HEK293 (cell line): Measurements from ENCODE around the gene TECPR2.

ENCODE experiments used
- CTCF ChIA-PET: fragments of 350-600 bp; formaldehyde crosslinking; extraction: SDS; loops from one replicate; lab custom pipeline; 2021; ENCODE audit warnings: antibody characterized with exemption; lab: Yijun Ruan, JAX
- POLR2A ChIA-PET: fragments of 300-600 bp; formaldehyde crosslinking; extraction: SDS; loops from one replicate; lab custom pipeline; 2020; ENCODE audit warnings: antibody characterized with exemption, inconsistent platforms; lab: Yijun Ruan, JAX
- H3K27ac ChIP-seq: fragments of 200-500 bp; sonication (Bioruptor generic); 2 replicates; pipeline ENCODE4 v1.5.1; 2014; ENCODE audit warnings: low read depth, low read length, control low read depth, inconsistent platforms; ENCODE audit errors: extremely low read depth
- H3K36me3 ChIP-seq, 2 experiments: fragments of 200-500 bp in 1 of 2; sonication (Bioruptor generic) in 1 of 2; 1 replicate in 1 of 2; 2 replicates in 1 of 2; pipeline ENCODE4 v1.5.1; 2014 to 2017; ENCODE audit warnings: inconsistent platforms in 2 of 2, low read length in 2 of 2; ENCODE audit not compliant: control insufficient read depth in 2 of 2, insufficient read depth in 1 of 2
- H3K4me1 ChIP-seq: fragments of 200-500 bp; sonication (Bioruptor generic); 2 replicates; pipeline ENCODE4 v1.5.1; 2014; ENCODE audit warnings: mild to moderate bottlenecking, low read length, inconsistent platforms; ENCODE audit not compliant: control insufficient read depth, insufficient read depth
- H3K4me3 ChIP-seq: 2 replicates; pipeline ENCODE4 v1.5.1; 2011; ENCODE audit warnings: low read depth, mild to moderate bottlenecking, control low read depth, low read length, moderate library complexity
- H3K9me3 ChIP-seq: fragments of 200-500 bp; sonication (Bioruptor generic); 2 replicates; pipeline ENCODE4 v1.5.1; 2014; ENCODE audit warnings: low read depth, low read length, inconsistent platforms; ENCODE audit not compliant: control insufficient read depth, insufficient read depth
- PBX3 ChIP-seq: sonication (generic); formaldehyde crosslinking; IDR thresholded peaks from 2 replicates; pipeline ENCODE4 v1.8.1; 2022; ENCODE audit warnings: mild to moderate bottlenecking, moderate library complexity, missing genetic modification reagents
- PRDM1 ChIP-seq: fragments of 450-650 bp; formaldehyde crosslinking; IDR thresholded peaks from 2 replicates; pipeline ENCODE4; 2016; ENCODE audit warnings: missing biosample characterization, missing genetic modification characterization
- PRDM10 ChIP-seq: fragments of 450-650 bp; formaldehyde crosslinking; IDR thresholded peaks from 2 replicates; pipeline ENCODE4 v1.5.1; 2016; ENCODE audit warnings: missing biosample characterization, missing genetic modification characterization
- PRDM2 ChIP-seq: fragments of 450-650 bp; formaldehyde crosslinking; IDR thresholded peaks from 2 replicates; pipeline ENCODE4 v1.5.1; 2016; ENCODE audit warnings: missing biosample characterization, missing genetic modification characterization, borderline replicate concordance
- REST ChIP-seq: fragments of 450-650 bp; formaldehyde crosslinking; IDR thresholded peaks from 2 replicates; pipeline ENCODE4 v1.5.1; 2016; ENCODE audit warnings: missing biosample characterization, missing genetic modification characterization
- SCRT2 ChIP-seq: fragments of 450-650 bp; formaldehyde crosslinking; IDR thresholded peaks from 2 replicates; pipeline ENCODE4 v1.5.1; 2016; ENCODE audit warnings: missing biosample characterization, missing genetic modification characterization
- ZBTB20 ChIP-seq: fragments of 450-650 bp; formaldehyde crosslinking; IDR thresholded peaks from 2 replicates; pipeline ENCODE4 v1.5.1; 2016; ENCODE audit warnings: missing biosample characterization, missing genetic modification characterization
- ZBTB26 ChIP-seq: fragments of 450-650 bp; formaldehyde crosslinking; optimal IDR thresholded peaks from 2 replicates; pipeline ENCODE3; 2016; ENCODE audit warnings: missing biosample characterization, mild to moderate bottlenecking, missing genetic modification characterization
- ZBTB44 ChIP-seq: fragments of 450-650 bp; IDR thresholded peaks from 2 replicates; pipeline ENCODE4 v1.5.1; 2018; ENCODE audit warnings: missing biosample characterization, mild to moderate bottlenecking, missing genetic modification characterization
- ZBTB48 ChIP-seq: fragments of 450-650 bp; formaldehyde crosslinking; IDR thresholded peaks from 2 replicates; pipeline ENCODE4 v1.5.1; 2016; ENCODE audit warnings: missing biosample characterization, missing genetic modification characterization
- ZBTB6 ChIP-seq: fragments of 450-650 bp; formaldehyde crosslinking; IDR thresholded peaks from 2 replicates; pipeline ENCODE4 v1.5.1; 2017; ENCODE audit warnings: missing biosample characterization, missing genetic modification characterization
- ZBTB8A ChIP-seq: fragments of 450-650 bp; formaldehyde crosslinking; IDR thresholded peaks from 2 replicates; pipeline ENCODE4 v1.5.1; 2016; ENCODE audit warnings: missing biosample characterization, missing genetic modification characterization
- ZNF112 ChIP-seq: fragments of 450-650 bp; formaldehyde crosslinking; IDR thresholded peaks from 2 replicates; pipeline ENCODE4 v1.5.0; 2017; ENCODE audit warnings: missing biosample characterization, missing genetic modification characterization
- ZNF146 ChIP-seq: fragments of 450-650 bp; formaldehyde crosslinking; IDR thresholded peaks from 2 replicates; pipeline ENCODE4 v1.5.1; 2016; ENCODE audit warnings: missing biosample characterization, missing genetic modification characterization
- ZNF174 ChIP-seq: fragments of 450-650 bp; formaldehyde crosslinking; IDR thresholded peaks from 2 replicates; pipeline ENCODE4 v1.5.0; 2017; ENCODE audit warnings: missing biosample characterization, mild to moderate bottlenecking, missing genetic modification characterization
- ZNF354C ChIP-seq: fragments of 450-650 bp; formaldehyde crosslinking; IDR thresholded peaks from 2 replicates; pipeline ENCODE4 v1.5.1; 2016; ENCODE audit warnings: missing biosample characterization, missing genetic modification characterization, low read depth, borderline replicate concordance
- ZNF561 ChIP-seq: fragments of 450-650 bp; IDR thresholded peaks from 2 replicates; pipeline ENCODE4 v1.5.1; 2018; ENCODE audit warnings: missing biosample characterization, missing genetic modification characterization, borderline replicate concordance

TECPR2 gene

GRCh38 chr14:102320033-102320660 is 42.6 kb upstream of the TECPR2 start:
- Histone ChIP-seq H3K9me3 (no peaks in the 10 kb centered on the region), H3K4me1 (peaks cover 11% of the 10 kb centered on the region), H3K27ac (peak overlapping the region; percentile 87), H3K36me3 (peaks cover 0 to 16% of the 10 kb centered on the region in 2 experiments; a peak in 2 of 3 replicates), H3K4me3 (peak overlapping the region; percentile 84)
- POLR2A ChIA-PET, result interaction anchor here (1.4 kb wide), 1 partner anchor 43 kb away, joined by 5 read pairs; the partner anchor contains the start of genes CINP and TECPR2
- CTCF ChIA-PET, result interaction anchor here (0.6 to 1.6 kb wide), 3 partner anchors 9 to 203 kb away, joined by 3 to 4 read pairs (median 3); no protein-coding TSS in a partner anchor
- TF ChIP-seq ZBTB8A (tag by site-specific recombination) (peak; percentile 73), ZBTB44 (tag by site-specific recombination) (no peak), REST (no peak), ZBTB48 (peak; percentile 81), ZNF561 (no peak), PBX3 (CRISPR knock-in tag) (no peak), PRDM10 (tag by site-specific recombination) (no peak), SCRT2 (peak; percentile 83), ZBTB20 (tag by site-specific recombination) (peak; percentile 17; the same call in 1 of the 2 replicates), ZBTB26 (peak; percentile 16), PRDM1 (tag by site-specific recombination) (no peak), ZBTB6 (tag by site-specific recombination) (no peak), PRDM2 (tag by site-specific recombination) (no peak), ZNF146 (tag by site-specific recombination) (no peak), ZNF354C (tag by site-specific recombination) (no peak), ZNF174 (tag by site-specific recombination) (no peak), ZNF112 (no peak)
